Measurements from ENCODE around the gene ARL6. TPM values are rescaled to one million over a fixed set of nuclear protein-coding genes. Genes with fewer than 3 reads are reported as not detected.

Gene ARL6
- total and polyA plus RNA-seq, 2 of the 8 experiments (the other 6 are each of a cell fraction or from before 2014, with no cell fraction given) = 1.8 to 12.0 TPM

DNA sequence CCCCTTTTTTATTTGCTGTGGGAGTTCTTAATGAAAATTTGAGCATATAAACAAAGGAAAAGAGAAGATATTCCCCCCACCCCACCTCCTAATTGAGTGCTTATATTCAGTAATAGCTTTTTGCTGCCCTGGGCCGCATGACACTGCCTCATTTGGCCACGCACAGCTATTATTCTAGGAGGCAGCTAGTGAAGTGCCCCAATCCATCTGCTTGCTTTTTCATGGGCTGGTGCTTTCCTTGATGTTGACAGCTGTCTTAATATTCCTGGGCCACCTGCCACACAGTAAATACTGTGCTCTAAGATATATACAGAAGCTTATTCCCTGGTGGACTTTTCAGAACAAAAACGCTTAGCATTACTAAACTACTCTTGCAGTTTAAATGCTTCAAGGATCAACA is 53.4 kb downstream of the ARL6 start:
- DNase-seq (ENCODE audit: low read depth in 1 of 2, low spot score in 2 of 2) = no peak
- no peak overlapping the region for H3K4ac ChIP-seq (replicated peaks; ENCODE audit: insufficient read length, low read depth, low read length)
- 81% methylated on average over 3 of the region's 3 CpGs; no CpG with 5 or more reads in 1 of the 2 experiments for WGBS, 2 experiments (ENCODE audit: extremely low coverage in 1 of 2, insufficient coverage in 1 of 2, insufficient read length in 1 of 2, insufficient replicate concordance in 2 of 2, low coverage in 1 of 2, low lambda C conversion rate in 2 of 2, missing lambda C conversion rate in 1 of 2)
- no peaks in the 10 kb centered on the region for H3K9me3 ChIP-seq (ENCODE audit: insufficient read depth in 2 of 2, low read depth in 1 of 2, low read length in 1 of 2)
- H2BK5ac ChIP-seq (ENCODE audit: low read depth, low read length) = no peak overlapping the region
- peaks cover 0 to 15% (median 8%) of the 10 kb centered on the region in 4 experiments; a peak in 5 of 7 replicates for H3K27me3 ChIP-seq (replicated peaks in 1 of 4; ENCODE audit: control insufficient read depth in 3 of 4, extremely low read depth in 1 of 4, insufficient read depth in 3 of 4, low read length in 3 of 4)
- H4K20me1 ChIP-seq (replicated peaks in 1 of 2; ENCODE audit: control insufficient read depth in 1 of 2, insufficient read depth in 2 of 2, low read length in 2 of 2) = no peaks in the 10 kb centered on the region
- no peak overlapping the region for H2BK20ac ChIP-seq (ENCODE audit: low read length)
- no peak overlapping the region for H3K4me2 ChIP-seq (ENCODE audit: insufficient read depth in 1 of 2, low read depth in 2 of 2, low read length in 2 of 2)
- no peaks in the 10 kb centered on the region for H3K4me1 ChIP-seq (replicated peaks in 1 of 4; ENCODE audit: control insufficient read depth in 3 of 4, insufficient read depth in 4 of 4, low read length in 3 of 4)
- H3K23me2 ChIP-seq (ENCODE audit: low read depth, low read length) = peaks cover 3% of the 10 kb centered on the region
- ChIA-PET CTCF (ENCODE audit: partially characterized antibody) (no interaction called here), POLR2A (ENCODE audit: partially characterized antibody) (no interaction called here)
- no peak overlapping the region for H3K23ac ChIP-seq (ENCODE audit: insufficient read length)
- FAIRE-seq = no peak
- H4K91ac ChIP-seq (replicated peaks; ENCODE audit: insufficient read length, low read length) = no peak overlapping the region
- H3K9ac ChIP-seq (replicated peaks in 1 of 4; ENCODE audit: extremely low read depth in 1 of 4, low read depth in 3 of 4, low read length in 3 of 4) = no peak overlapping the region
- no peak overlapping the region for H4K8ac ChIP-seq (ENCODE audit: extremely low read depth, insufficient read depth, low read length)
- H2AFZ ChIP-seq (ENCODE audit: low read length) = no peak overlapping the region
- H4K5ac ChIP-seq (ENCODE audit: insufficient read length, low read depth, low read length) = no peak overlapping the region
- H2AK5ac ChIP-seq (ENCODE audit: low read depth, low read length) = no peak overlapping the region
- H3K14ac ChIP-seq (ENCODE audit: insufficient read length) = no peak overlapping the region
- no peaks in the 10 kb centered on the region for H3K79me2 ChIP-seq (ENCODE audit: control insufficient read depth in 1 of 2, insufficient read depth in 2 of 2, low read length in 2 of 2)
- H3K79me1 ChIP-seq (ENCODE audit: low read depth, low read length) = no peaks in the 10 kb centered on the region
- H2BK120ac ChIP-seq (replicated peaks; ENCODE audit: low read depth, low read length) = no peak overlapping the region
- no peak overlapping the region for H3K4me3 ChIP-seq (ENCODE audit: extremely low read depth in 1 of 4, insufficient read depth in 2 of 4, low read depth in 3 of 4, low read length in 4 of 4)
- H2BK15ac ChIP-seq (ENCODE audit: low read length) = no peak overlapping the region
- H2BK12ac ChIP-seq (ENCODE audit: low read depth, low read length) = no peak overlapping the region
- no peak overlapping the region for H3K27ac ChIP-seq (ENCODE audit: low read depth, low read length)
- H3K56ac ChIP-seq (replicated peaks; ENCODE audit: insufficient read length, low read depth, low read length) = no peak overlapping the region
- H3K36me3 ChIP-seq (ENCODE audit: control insufficient read depth in 2 of 4, insufficient read depth in 4 of 4, low read length in 3 of 4) = no peaks in the 10 kb centered on the region
- H3K18ac ChIP-seq (ENCODE audit: extremely low read depth, low read length) = no peak overlapping the region
- no peak for TF ChIP-seq SIRT6 (IDR thresholded peaks at IDR 0.05; ENCODE audit: low read length)
- TF ChIP-seq SRF (IDR thresholded peaks at IDR 0.05; ENCODE audit: low read depth, low read length) = no peak
- TF ChIP-seq KDM1A (IDR thresholded peaks at IDR 0.05; ENCODE audit: borderline replicate concordance, low read length) = no peak
- TF ChIP-seq KDM4A (IDR thresholded peaks at IDR 0.05; ENCODE audit: low read depth, low read length, severe bottlenecking) = no peak
- no peak for TF ChIP-seq TAF1 (IDR thresholded peaks at IDR 0.05; ENCODE audit: low read depth, low read length)

Data from H1 (cell line).